Measurements from ENCODE around the gene MAP7. TPM values are rescaled to one million over a fixed set of nuclear protein-coding genes. Genes with fewer than 3 reads are reported as not detected.

MAP7 gene
- total and polyA plus RNA-seq, 4 donors = 3.2 to 17.5 (median 8.3) TPM

GRCh38 chr6:136405420-136406029, 144.7 kb downstream of the MAP7 start:
- Histone ChIP-seq H3K36me3 (ENCODE audit: control insufficient read depth in 4 of 4, insufficient read depth in 3 of 4, low read depth in 1 of 4, low read length in 3 of 4) (peaks cover 0 to 5% (median 2%) of the 10 kb centered on the region in 4 donors), H3K27me3 (ENCODE audit: control insufficient read depth in 4 of 4, insufficient read depth in 4 of 4, low read length in 3 of 4) (no peaks in the 10 kb centered on the region), H3K9me3 (ENCODE audit: control insufficient read depth in 4 of 4, low read length in 3 of 4) (no peaks in the 10 kb centered on the region), H3K27ac (ENCODE audit: low read depth in 1 of 2, low read length in 2 of 2) (peak overlapping the region in 1 of 2 donors; percentile 45), H3K4me1 (ENCODE audit: control insufficient read depth in 4 of 4, insufficient read depth in 4 of 4, low read length in 3 of 4) (peaks cover 3 to 9% (median 6%) of the 10 kb centered on the region in 4 donors), H3K9ac (ENCODE audit: low read depth in 1 of 2, low read length in 2 of 2) (no peak overlapping the region), H3K4me3 (ENCODE audit: low read depth in 1 of 3, low read length in 3 of 3) (no peak overlapping the region)
- 51% methylated on average over 3 of the region's 3 CpGs for WGBS
- TF ChIP-seq EGR1 (IDR thresholded peaks at IDR 0.05; ENCODE audit: low read depth in 2 of 2) (no peak), JUND (IDR thresholded peaks at IDR 0.05) (peak in 1 of 2 donors; percentile 1), HNF4G (IDR thresholded peaks at IDR 0.05) (no peak), TAF1 (conservative IDR thresholded peaks at IDR 0.05) (no peak), HNF4A (conservative IDR thresholded peaks at IDR 0.05) (peak; percentile 22 to 33), FOXA1 (IDR thresholded peaks at IDR 0.05) (no peak), YY1 (IDR thresholded peaks at IDR 0.05) (peak; percentile 38), CTCF (IDR thresholded peaks at IDR 0.05; ENCODE audit: low read depth, low read length, missing input control) (no peak), RXRA (IDR thresholded peaks at IDR 0.05) (peak; percentile 56 to 72), GABPA (IDR thresholded peaks at IDR 0.05 in 1 of 2, conservative IDR thresholded peaks at IDR 0.05 in 1 of 2) (no peak), FOXA2 (IDR thresholded peaks at IDR 0.05) (no peak)
- DNase-seq (ENCODE audit: low spot score) = no peak

GRCh38 chr6:136404627-136405419, 145.4 kb downstream of the MAP7 start:
- Histone ChIP-seq H3K27ac (ENCODE audit: low read depth in 1 of 2, low read length in 2 of 2) (peak overlapping the region in 1 of 2 donors; percentile 45), H3K9ac (ENCODE audit: low read depth in 1 of 2, low read length in 2 of 2) (no peak overlapping the region), H3K27me3 (ENCODE audit: control insufficient read depth in 4 of 4, insufficient read depth in 4 of 4, low read length in 3 of 4) (no peaks in the 10 kb centered on the region), H3K4me1 (ENCODE audit: control insufficient read depth in 4 of 4, insufficient read depth in 4 of 4, low read length in 3 of 4) (peaks cover 3 to 9% (median 6%) of the 10 kb centered on the region in 4 donors), H3K36me3 (ENCODE audit: control insufficient read depth in 4 of 4, insufficient read depth in 3 of 4, low read depth in 1 of 4, low read length in 3 of 4) (peaks cover 0 to 3% (median 1%) of the 10 kb centered on the region in 4 donors), H3K4me3 (ENCODE audit: low read depth in 1 of 3, low read length in 3 of 3) (no peak overlapping the region), H3K9me3 (ENCODE audit: control insufficient read depth in 4 of 4, low read length in 3 of 4) (no peaks in the 10 kb centered on the region)
- TF ChIP-seq NR2F2 (IDR thresholded peaks at IDR 0.05) = no peak
- TF ChIP-seq ZBTB33 (IDR thresholded peaks at IDR 0.05) = no peak
- TF ChIP-seq HNF4G (IDR thresholded peaks at IDR 0.05) = no peak
- TF ChIP-seq YY1 (IDR thresholded peaks at IDR 0.05) = no peak
- no peak for TF ChIP-seq TAF1 (conservative IDR thresholded peaks at IDR 0.05)
- TF ChIP-seq FOXA2 (IDR thresholded peaks at IDR 0.05) = no peak
- TF ChIP-seq EGR1 (IDR thresholded peaks at IDR 0.05; ENCODE audit: low read depth in 2 of 2) = no peak
- TF ChIP-seq RXRA (IDR thresholded peaks at IDR 0.05) = no peak
- no peak for TF ChIP-seq FOXA1 (IDR thresholded peaks at IDR 0.05)
- no peak for TF ChIP-seq REST (IDR thresholded peaks at IDR 0.05)
- TF ChIP-seq MAX (IDR thresholded peaks at IDR 0.05) = no peak
- no peak for TF ChIP-seq JUND (IDR thresholded peaks at IDR 0.05)
- no peak for TF ChIP-seq RAD21 (IDR thresholded peaks at IDR 0.05)
- no peak for TF ChIP-seq HNF4A (conservative IDR thresholded peaks at IDR 0.05)
- no peak for TF ChIP-seq SP1 (IDR thresholded peaks at IDR 0.05)
- 62% methylated on average over 6 of the region's 6 CpGs for WGBS
- DNase-seq (ENCODE audit: low spot score) = no peak
